ENCODE results near the gene AGPAT4. TPM values are rescaled to one million over a fixed set of nuclear protein-coding genes. Genes with fewer than 3 reads are reported as not detected.
"Not testable (repeated sequence)": the region's sequence is repeated elsewhere in the genome, so short reads cannot be mapped to it uniquely, and the experiment has no call there.

The AGPAT4 gene
- total RNA-seq, result 8.7 and 11.6 TPM in 2 replicates

DNA sequence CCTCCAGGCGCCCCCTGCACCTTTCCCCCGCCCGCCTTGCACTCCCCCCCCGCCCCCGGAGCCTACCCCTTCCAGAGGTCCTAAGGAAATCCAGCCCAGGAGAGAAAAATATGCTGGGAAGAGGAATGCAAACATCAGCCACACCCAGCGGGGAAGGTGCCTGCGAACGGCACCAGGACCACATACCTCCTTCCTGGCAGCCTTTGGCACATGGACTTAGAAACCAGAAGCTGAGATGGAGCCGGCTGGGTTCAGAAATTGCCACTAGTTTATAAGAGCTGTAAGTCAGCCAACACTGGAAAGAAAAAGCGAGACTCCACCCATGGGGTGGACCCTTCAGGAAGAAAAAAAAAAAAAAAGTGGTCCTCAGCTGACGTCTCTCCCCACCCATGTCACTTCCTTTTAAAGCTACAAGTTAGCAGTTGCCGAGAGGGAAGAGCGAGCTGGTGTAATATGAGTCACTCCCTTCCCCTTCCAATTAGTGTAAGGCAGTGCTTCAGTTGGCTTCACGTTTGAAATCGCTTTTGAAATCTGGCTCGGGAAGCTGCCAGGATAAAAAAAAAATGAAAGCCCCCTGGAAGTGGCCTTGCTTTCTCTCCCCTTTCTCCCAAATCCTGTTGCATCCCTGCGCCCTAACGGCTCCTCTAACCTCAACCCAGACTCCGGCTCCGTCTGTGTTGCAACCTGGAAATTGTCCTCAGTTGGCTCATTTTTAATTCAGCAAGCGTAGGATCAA is at the start of gene AGPAT4:
Gene AGPAT4, minus strand, starts transcription at position 310 of the 736 bp plus-strand sequence. CDS start 41,848 bp downstream, outside the sequence.
- DNase-seq (ENCODE audit: low read depth in 2 of 2), result peak; percentile 95 to 97

DNA sequence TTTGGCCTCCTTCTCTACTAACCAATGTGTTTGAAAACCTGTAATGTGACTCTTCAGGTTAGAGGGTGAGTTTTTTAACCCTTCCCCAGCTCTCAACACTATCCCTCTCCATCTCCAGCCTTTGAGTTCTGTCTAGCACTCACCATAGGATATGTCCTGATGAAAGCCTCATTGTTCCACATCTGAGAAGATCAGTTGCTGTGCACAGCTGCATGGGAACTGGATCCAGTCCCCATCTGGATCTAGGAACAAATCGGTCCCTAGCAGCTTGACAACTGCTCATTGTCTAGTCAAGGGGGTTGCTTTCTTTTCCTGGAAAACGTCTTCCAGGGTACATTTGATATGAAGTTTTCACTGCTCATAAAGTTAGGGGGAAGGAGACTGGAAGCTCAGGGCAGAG is 45.4 kb upstream of the AGPAT4 start:
- DNase-seq (ENCODE audit: low read depth in 2 of 2), result no peak

DNA sequence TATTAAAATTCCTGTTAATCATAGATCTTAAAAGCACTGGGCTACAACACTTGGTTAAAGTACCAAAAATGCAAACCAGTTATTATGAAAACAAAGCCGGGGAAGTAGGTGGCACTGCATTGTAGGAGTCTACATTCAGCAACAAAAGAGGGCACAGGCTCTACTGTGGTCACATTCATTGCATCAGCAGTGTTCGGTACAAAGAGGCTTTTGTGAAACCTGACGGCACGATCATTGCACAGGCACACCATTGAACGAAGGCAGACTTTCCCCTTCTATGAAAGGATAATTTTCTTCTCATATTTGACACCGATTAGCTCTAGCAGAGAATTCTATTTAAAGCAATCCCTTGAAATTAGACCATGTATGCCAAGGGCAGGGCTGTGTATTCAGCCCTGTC is 44.6 kb upstream of the AGPAT4 start:
- no peak for DNase-seq (ENCODE audit: low read depth in 2 of 2)

- DNase-seq (ENCODE audit: low read depth in 2 of 2), result no peak
Observed at GRCh38 chr6:161316531-161316930, 42.7 kb upstream of the AGPAT4 start.

- DNase-seq (ENCODE audit: low read depth in 2 of 2), result not testable (repeated sequence)
Observed at GRCh38 chr6:161315246-161315917, 41.5 kb upstream of the AGPAT4 start.

DNA sequence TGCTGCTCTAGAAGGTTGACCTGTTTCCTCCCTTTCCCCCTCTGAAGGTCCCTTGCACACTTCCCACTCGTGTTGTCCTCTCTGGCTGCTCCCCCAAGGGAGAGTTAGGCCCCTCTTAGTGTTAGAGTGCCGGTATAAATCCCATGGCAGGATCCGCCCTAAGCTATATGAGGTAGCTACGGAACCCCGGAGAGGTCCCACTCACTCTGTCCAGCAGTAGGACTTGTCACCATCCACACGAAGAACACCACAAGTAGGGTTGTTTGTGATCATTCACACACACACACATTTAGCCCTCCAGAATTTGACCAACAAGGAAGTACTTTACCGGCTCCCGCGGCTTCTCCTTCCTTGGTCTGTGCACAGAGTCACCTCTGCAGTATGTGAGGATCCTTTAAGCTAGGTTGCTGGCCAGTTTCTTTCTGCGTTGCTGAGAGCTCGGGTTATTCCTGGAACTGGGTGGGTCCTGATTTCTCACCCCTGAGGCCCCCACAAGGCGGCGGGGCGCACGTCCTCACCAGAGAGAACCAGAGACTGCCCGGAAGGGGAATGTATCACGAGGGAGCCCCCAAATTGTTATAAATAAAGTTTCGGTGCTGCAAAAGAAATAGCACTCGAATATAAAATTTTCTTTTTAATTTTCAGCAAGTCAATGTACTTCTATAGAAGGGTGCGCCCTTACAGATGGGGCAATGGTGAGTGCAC is 40.8 kb upstream of the AGPAT4 start:
- not testable (repeated sequence) for DNase-seq (ENCODE audit: low read depth in 2 of 2)

GRCh38 chr6:161313940-161314509 is 40.2 kb upstream of the AGPAT4 start:
- DNase-seq (ENCODE audit: low read depth in 2 of 2), result no peak

- DNase-seq (ENCODE audit: low read depth in 2 of 2), result not testable (repeated sequence)
Observed at GRCh38 chr6:161313475-161313874, 39.6 kb upstream of the AGPAT4 start.

DNA sequence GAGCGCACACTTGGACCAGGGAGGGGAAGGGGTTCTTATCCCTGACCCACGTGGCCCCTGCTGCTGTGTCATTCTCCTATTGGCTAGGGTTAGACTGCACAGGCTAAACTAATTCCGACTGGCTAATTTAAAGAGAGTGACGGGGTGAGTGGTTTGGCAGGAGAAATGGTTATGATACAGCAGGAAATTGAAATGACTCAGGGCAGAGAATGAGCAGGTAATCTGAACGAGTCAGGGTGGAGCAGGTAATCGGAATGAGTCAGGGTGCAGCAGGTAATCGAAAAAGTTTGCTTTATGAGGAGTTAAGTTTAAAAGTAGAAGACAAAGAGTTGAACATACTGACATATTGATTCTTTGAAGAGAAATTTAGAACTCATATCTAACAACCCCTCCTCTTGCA is 35.9 kb upstream of the AGPAT4 start:
- not testable (repeated sequence) for DNase-seq (ENCODE audit: low read depth in 2 of 2)

- DNase-seq (ENCODE audit: low read depth in 2 of 2), result no peak
Observed at GRCh38 chr6:161308075-161308655, 34.3 kb upstream of the AGPAT4 start.

- DNase-seq (ENCODE audit: low read depth in 2 of 2), result no peak
Observed at GRCh38 chr6:161305860-161306259, 32.0 kb upstream of the AGPAT4 start.

- no peak for DNase-seq (ENCODE audit: low read depth in 2 of 2)
Observed at GRCh38 chr6:161303628-161304340, 29.9 kb upstream of the AGPAT4 start.

DNA sequence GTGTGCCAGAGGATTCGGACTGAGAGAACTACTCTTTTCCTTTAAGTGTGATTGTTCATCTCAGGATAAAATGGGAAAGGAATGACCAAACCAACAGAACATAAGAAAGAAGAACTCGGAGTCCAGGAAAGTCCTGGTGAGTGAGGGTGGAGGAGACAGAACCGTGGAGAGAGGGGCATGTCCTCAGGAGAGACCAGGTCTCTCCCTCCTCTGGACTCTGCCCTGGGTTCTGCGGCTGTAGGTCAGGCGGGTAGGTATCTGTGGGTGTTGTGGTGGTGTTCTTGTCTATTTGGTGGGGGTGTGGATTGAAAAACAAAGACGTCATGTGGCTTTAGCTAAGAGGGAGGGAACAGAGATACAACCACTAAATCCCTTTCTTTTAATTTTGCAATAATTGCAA is 29.1 kb upstream of the AGPAT4 start:
- no peak for DNase-seq (ENCODE audit: low read depth in 2 of 2)

DNA sequence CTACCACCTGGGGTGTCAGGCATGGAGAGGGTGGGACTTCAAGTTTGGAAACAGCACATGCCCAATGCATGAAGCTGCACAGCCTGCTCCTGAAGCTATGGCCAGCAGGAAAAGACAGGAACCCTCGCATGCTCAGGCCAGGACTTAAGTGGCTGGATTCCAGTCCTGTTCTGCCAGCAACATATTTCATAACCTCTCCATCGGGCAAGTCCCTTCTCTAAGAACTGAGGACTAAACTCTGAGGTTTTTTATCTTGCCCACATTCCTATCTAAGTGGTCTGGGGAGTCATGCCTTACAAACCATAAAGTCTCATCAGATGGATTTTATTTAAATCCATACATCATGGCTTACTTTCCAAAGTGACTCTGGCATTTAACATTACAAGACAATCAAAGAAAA is 27.5 kb upstream of the AGPAT4 start:
- no peak for DNase-seq (ENCODE audit: low read depth in 2 of 2)

DNA sequence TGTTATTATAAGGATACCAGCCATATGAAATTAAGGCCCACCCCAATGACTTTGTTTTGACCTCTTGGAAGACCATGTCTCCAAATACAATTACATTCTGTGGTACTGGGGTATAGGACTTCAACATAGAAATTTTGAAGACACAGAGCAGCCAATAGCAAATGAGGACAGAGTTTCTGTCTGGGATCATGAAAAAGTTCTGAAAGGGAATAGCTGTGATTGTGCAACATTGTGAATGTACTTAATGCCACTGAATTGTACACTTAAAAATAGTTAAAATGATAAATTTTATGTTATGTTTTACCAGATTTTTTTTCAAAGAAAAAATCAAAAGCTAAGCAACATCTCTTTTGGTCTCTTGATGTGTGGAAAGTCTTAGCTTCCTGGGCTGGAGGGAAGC is 27.0 kb upstream of the AGPAT4 start:
- DNase-seq (ENCODE audit: low read depth in 2 of 2), result no peak

DNA sequence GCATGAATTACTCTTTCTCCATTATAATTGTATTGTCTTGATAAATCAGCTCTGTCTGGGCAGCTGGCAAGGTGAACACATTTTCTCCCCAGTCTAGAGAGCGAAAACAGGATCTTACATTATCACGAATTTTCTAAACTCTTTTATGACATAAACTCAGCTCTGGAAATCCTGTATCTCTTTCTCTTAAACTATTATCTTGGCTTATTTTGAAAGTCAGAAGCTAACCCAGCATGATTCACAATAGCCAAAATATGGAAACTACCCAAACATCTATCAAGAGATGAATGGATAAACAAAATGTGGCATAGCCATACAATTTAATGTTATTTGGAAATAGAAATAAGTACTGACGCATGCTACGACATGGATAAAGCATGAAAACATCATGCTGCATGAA is 25.9 kb upstream of the AGPAT4 start:
- no peak for DNase-seq (ENCODE audit: low read depth in 2 of 2)

DNA sequence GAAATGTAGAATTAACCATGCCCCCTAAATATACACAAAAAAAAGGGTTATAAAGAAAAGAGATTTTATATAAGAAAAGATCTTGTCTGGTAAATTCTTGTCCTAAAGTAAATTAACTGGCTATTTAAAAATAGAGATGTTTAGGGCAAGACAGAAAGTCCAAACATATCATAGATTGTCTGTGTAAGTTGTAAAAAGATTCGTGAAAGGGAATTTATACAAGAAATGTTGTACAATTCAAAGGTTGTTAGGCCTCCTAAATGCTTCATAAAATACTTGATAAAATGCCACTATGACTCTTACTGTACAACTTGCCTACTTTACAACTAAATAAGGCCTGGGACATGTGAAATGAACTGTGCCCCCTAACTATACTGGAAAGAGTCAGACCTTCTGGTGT is 21.9 kb upstream of the AGPAT4 start:
- DNase-seq (ENCODE audit: low read depth in 2 of 2), result no peak

DNA sequence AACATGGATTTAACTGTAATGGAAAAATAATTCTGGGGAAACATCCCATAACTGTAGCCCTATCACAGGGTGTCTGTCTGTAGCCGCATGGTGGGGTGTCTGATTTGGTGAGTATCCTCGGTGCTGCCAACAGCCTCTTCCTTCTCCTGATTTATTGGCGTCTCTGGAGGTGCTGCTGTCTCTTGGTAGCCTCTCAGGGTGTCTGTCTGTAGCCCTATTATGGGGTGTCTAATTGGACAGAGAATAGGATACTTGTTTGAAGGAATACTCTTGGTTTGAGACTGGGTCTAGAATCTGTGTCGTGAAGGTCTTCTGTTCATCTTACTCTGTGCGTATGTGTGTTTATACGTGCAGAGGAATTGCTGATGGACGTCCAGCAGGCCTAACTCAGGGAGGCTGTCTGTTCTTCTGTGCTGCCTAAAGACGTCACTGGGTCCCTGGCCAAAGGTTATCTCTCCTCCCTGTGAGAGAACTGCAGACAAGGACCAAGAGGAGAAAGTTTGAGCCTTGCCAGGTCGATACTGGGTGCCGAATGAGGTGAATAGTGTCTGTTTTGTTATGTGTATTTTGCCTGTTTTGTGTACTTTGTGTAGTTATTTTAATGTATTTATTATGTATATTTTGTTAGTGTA is 18.9 kb upstream of the AGPAT4 start:
- no peak for DNase-seq (ENCODE audit: low read depth in 2 of 2)

GRCh38 chr6:161292145-161292544 is 18.3 kb upstream of the AGPAT4 start:
- DNase-seq (ENCODE audit: low read depth in 2 of 2), result no peak

- no peak for DNase-seq (ENCODE audit: low read depth in 2 of 2)
Observed at GRCh38 chr6:161290751-161291150, 16.9 kb upstream of the AGPAT4 start.

DNA sequence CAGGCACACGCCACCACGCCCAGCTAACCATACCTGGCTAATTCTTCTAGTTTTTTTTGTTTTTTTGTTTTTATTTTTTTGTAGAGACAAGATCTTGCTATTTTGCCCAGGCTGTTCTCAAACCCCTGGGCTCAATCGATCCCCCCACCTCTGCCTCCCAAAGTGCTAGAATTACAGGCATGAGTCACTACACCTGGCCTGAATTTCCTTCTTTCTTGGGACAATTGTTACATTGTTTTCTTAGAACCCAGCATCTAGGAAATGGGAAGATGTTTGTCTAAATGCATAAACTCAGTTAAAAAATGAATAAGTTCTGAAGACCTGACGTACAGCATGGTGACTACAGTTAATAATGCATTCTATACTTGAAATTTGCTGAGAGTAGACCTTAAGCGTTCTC is 10.8 kb upstream of the AGPAT4 start:
- DNase-seq (ENCODE audit: low read depth in 2 of 2), result no peak

Measured in dermis microvascular lymphatic vessel endothelial cell (primary cell).